ENCODE measurements around the gene THUMPD2. TPM values are rescaled to one million over a fixed set of nuclear protein-coding genes. Genes with fewer than 3 reads are reported as not detected.

Gene THUMPD2
- total RNA-seq, 4 donors from 2014 or later = 3.8 to 25.1 (median 15.8) TPM

DNA sequence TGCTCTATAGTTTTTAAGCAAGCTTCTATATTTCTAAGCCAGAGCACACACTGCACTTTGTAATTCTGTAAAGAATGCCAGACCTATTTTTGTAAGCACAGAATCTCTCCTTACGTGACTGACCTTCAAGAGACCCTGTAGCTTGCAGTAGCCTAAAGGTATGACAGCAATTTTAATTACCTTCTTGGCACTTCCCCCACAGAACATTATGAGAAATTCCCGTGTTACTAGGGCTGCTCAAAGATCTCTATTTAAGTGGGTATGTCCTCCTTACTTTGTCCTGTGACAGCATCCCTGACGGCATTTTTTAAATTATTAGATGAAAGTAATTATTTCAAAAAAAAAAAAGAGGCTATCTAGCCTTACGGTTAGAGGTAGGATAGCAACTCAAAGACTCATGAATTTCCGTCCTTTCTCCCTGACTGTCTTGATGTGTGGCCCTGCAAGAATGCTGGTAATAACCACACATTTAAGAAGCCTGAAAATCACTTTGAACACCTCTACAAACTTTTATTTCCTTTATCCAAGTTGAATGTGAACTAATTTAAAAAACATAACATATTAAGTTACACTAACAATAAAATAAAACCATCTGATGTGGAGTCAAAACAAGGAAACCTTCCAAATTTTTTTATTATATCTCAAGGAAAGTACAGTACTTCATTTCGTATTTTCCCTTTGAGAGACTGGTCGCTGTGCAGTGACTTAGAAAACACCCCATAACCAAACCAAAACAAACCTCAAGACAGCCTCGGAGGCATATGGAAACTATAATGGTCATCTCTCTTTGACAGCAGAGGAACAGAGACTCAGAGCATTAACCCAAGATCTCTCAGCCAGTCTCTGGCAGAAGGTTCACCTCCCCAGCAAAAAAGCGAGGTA, 54.9 kb downstream of the THUMPD2 start:
- Histone ChIP-seq H3K27ac (no peak overlapping the region), H3K27me3 (no peaks in the 10 kb centered on the region), H3K9me3 (no peaks in the 10 kb centered on the region), H3K36me3 (no peaks in the 10 kb centered on the region), H3K4me1 (no peaks in the 10 kb centered on the region), H3K4me3 (no peak overlapping the region)
- intact Hi-C loops (cut with DNase I; ENCODE audit: low total_unique reads) = no loop called here
- TF ChIP-seq, protein P1, sequence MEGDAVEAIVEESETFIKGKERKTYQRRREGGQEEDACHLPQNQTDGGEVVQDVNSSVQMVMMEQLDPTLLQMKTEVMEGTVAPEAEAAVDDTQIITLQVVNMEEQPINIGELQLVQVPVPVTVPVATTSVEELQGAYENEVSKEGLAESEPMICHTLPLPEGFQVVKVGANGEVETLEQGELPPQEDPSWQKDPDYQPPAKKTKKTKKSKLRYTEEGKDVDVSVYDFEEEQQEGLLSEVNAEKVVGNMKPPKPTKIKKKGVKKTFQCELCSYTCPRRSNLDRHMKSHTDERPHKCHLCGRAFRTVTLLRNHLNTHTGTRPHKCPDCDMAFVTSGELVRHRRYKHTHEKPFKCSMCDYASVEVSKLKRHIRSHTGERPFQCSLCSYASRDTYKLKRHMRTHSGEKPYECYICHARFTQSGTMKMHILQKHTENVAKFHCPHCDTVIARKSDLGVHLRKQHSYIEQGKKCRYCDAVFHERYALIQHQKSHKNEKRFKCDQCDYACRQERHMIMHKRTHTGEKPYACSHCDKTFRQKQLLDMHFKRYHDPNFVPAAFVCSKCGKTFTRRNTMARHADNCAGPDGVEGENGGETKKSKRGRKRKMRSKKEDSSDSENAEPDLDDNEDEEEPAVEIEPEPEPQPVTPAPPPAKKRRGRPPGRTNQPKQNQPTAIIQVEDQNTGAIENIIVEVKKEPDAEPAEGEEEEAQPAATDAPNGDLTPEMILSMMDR (IDR thresholded peaks at IDR 0.05) = no peak
- no peak for TF ChIP-seq POLR2A (IDR thresholded peaks at IDR 0.05)
- DNase-seq = no peak

DNA sequence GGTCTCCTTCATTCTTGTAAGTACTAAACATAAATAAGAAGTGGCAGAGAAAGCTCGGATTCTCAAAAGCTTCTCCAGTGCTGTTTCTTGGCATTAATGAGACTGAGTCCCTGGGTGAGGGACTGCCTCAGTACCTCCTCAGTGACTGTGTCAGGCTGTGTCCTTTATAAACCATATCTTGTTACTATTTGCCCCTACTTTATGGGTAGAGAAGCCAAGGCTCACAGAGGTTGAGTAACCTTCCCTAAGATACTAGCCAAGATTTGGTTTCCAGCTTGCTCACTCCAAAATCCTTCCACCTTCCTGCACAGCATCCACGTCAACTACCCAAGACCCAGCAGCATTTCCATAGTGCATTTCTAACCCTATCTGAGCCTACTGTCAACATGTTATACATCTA, 55.6 kb downstream of the THUMPD2 start:
- H3K4me3 ChIP-seq = no peak overlapping the region
- TF ChIP-seq POLR2A (IDR thresholded peaks at IDR 0.05) = no peak
- TF ChIP-seq, protein P1 (IDR thresholded peaks at IDR 0.05) = no peak
- no peak overlapping the region for H3K27ac ChIP-seq
- intact Hi-C loops (cut with DNase I; ENCODE audit: low total_unique reads) = no loop called here
- no peaks in the 10 kb centered on the region for H3K4me1 ChIP-seq
- no peak for DNase-seq
- no peaks in the 10 kb centered on the region for H3K9me3 ChIP-seq
- H3K27me3 ChIP-seq = no peaks in the 10 kb centered on the region
- H3K36me3 ChIP-seq = no peaks in the 10 kb centered on the region

DNA sequence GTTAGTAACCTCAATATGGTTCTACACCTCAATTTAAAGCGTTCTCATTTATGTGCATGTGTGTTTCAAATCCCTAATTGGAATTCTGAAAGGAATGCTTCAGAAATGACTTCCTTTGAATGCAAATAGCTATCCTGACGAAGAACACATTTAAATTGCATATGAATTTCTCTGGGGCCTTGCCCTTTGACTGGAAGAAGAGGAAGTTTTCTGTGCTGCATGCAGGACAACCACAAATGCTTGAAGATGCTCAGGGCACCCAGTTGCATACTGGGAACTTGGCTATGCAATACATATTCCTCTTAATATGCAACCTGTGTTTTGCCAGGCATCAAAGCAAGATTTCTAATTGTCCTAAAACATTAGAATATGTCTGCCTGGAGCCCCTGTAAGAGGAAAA, 58.1 kb downstream of the THUMPD2 start:
- intact Hi-C loops (cut with DNase I; ENCODE audit: low total_unique reads) = no loop called here
- Histone ChIP-seq H3K27ac (no peak overlapping the region), H3K27me3 (no peaks in the 10 kb centered on the region), H3K4me3 (no peak overlapping the region), H3K4me1 (no peaks in the 10 kb centered on the region), H3K9me3 (no peaks in the 10 kb centered on the region), H3K36me3 (no peaks in the 10 kb centered on the region)
- no peak for DNase-seq
- TF ChIP-seq, protein P1 (IDR thresholded peaks at IDR 0.05) = no peak

DNA sequence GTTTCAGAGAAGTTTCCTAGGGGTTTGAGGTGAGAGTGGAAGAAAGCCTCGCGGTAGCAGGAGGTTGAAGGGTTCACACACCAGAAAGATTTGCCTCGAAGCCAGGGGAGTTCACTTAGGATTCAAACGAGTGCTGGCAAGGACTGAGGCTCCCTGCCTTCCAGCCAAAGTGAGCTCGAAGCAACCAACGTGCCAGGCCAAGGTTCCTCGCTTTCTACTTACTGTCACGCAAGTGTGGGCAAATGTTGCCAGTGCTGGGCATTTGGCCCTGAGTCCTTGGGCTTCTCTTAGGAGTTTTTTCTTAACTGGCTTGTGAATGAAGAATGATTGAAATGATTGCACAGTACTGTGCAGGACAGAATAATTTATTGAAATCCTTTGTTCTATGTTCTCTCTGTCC, 59.7 kb downstream of the THUMPD2 start:
- no peak for DNase-seq
- no peak for TF ChIP-seq POLR2A (IDR thresholded peaks at IDR 0.05)
- TF ChIP-seq, protein P1 (IDR thresholded peaks at IDR 0.05) = no peak

DNA sequence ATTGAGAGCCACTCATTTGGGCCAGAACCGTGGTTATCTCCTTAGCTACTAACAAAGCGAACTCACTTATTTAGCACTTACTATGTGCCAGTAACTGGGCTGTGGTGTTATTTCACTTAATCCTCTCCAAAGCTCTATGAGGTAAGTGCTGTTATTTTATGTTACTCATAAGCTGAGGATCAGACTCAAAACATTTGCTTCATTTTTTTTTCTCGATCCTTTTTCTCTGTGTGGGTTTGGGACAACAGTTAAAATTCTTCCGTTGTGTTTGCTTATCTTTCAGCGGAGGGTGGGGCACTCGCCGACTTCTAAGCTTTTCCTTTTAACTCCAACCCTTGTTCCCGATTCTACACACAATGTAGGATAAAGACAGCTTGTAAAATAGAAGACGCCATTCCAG, 60.6 kb downstream of the THUMPD2 start:
- Histone ChIP-seq H3K36me3 (no peaks in the 10 kb centered on the region), H3K9me3 (no peaks in the 10 kb centered on the region), H3K4me3 (no peak overlapping the region), H3K27me3 (no peaks in the 10 kb centered on the region), H3K4me1 (no peaks in the 10 kb centered on the region), H3K27ac (no peak overlapping the region)
- DNase-seq = no peak
- TF ChIP-seq, protein P1 (IDR thresholded peaks at IDR 0.05) = no peak
- TF ChIP-seq POLR2A (IDR thresholded peaks at IDR 0.05) = no peak
- intact Hi-C loops (cut with DNase I; ENCODE audit: low total_unique reads) = no loop called here

More for the DNA sequence above, 59.7 kb downstream of the THUMPD2 start:
- H3K27ac ChIP-seq = no peak overlapping the region
- no peaks in the 10 kb centered on the region for H3K36me3 ChIP-seq
- intact Hi-C loops (cut with DNase I; ENCODE audit: low total_unique reads) = no loop called here
- H3K9me3 ChIP-seq = no peaks in the 10 kb centered on the region
- no peaks in the 10 kb centered on the region for H3K27me3 ChIP-seq
- no peaks in the 10 kb centered on the region for H3K4me1 ChIP-seq
- H3K4me3 ChIP-seq = no peak overlapping the region
